Lung (tissue), 12 donors: ENCODE measurements around the gene EPN1. TPM values are rescaled to one million over a fixed set of nuclear protein-coding genes. Genes with fewer than 3 reads are reported as not detected.
A peak's percentile ranks its signal among the peaks of the same experiment; 100 is the strongest.

ENCODE experiments used
- ATAC-seq: fragments of 200-7000 bp; cut with Tn5 transposase; one replicate; pipeline ENCODE4 v1.9.1; 2020; ENCODE audit warnings: moderate number of reproducible peaks; ENCODE audit not compliant: insufficient read depth, low FRiP score
- DNase-seq, 3 donors: peaks; one replicate each; pipeline ENCODE4 v3.0.0-alpha.2; 2013 to 2017
- H3K27ac ChIP-seq, 2 donors: one replicate each; pipeline ENCODE4 v1.5.1; 2013; ENCODE audit warnings: mild to moderate bottlenecking in 2 of 2, moderate library complexity in 2 of 2, control low read depth in 1 of 2, inconsistent platforms in 1 of 2, low read depth in 1 of 2, low read length in 1 of 2
- H3K27me3 ChIP-seq, 3 donors: one replicate each; pipeline ENCODE4 v1.5.1; 2013; ENCODE audit warnings: low read length in 2 of 3; ENCODE audit not compliant: control insufficient read depth in 3 of 3, insufficient read depth in 3 of 3
- H3K36me3 ChIP-seq, 4 donors: one replicate each; pipeline ENCODE4 v1.5.1; 2013; ENCODE audit warnings: low read length in 4 of 4, mild to moderate bottlenecking in 1 of 4, moderate library complexity in 1 of 4; ENCODE audit not compliant: control insufficient read depth in 4 of 4, insufficient read depth in 4 of 4
- H3K4me1 ChIP-seq, 5 donors: one replicate each; pipeline ENCODE4 v1.5.1; 2013; ENCODE audit warnings: low read length in 5 of 5, mild to moderate bottlenecking in 2 of 5, moderate library complexity in 1 of 5; ENCODE audit not compliant: control insufficient read depth in 5 of 5, insufficient read depth in 5 of 5
- H3K4me3 ChIP-seq: one replicate; pipeline ENCODE4 v1.5.1; 2013; ENCODE audit warnings: mild to moderate bottlenecking, control low read depth, moderate library complexity
- H3K9ac ChIP-seq, 2 donors: one replicate each; pipeline ENCODE4 v1.5.1; 2013; ENCODE audit warnings: low read length in 2 of 2, control low read depth in 1 of 2; ENCODE audit not compliant: insufficient read depth in 1 of 2
- H3K9me3 ChIP-seq, 4 donors: one replicate each; pipeline ENCODE4 v1.5.1; 2013; ENCODE audit warnings: low read length in 3 of 4, mild to moderate bottlenecking in 1 of 4, moderate library complexity in 1 of 4; ENCODE audit not compliant: control insufficient read depth in 4 of 4, insufficient read depth in 3 of 4
- WGBS, 2 donors: extraction: QIAGEN DNeasy Blood & Tissue Kit; methylation state at CpG; one replicate each; pipeline ENCODE4 v1.1.7; 2013; 5-methylcytosine and 5-hydroxymethylcytosine counted together
- polyA plus RNA-seq, 2 donors: library from polyadenylated mRNA; stranded (reverse); fragments of 200-250 nt; gene quantifications; one replicate each; pipeline ENCODE4 v1.2.1, GENCODE V29; 2013
- total RNA-seq, 2 donors: library from RNA; depleted of rRNA in 1 of 2; stranded (reverse); fragments of >200 nt in 1 of 2; gene quantifications; one replicate each; pipeline ENCODE4 v1.2.1, GENCODE V29; 2014 to 2021
- TF ChIP-seq, protein P1 (sequence below): IDR thresholded peaks from 2 replicates; pipeline ENCODE4 v1.5.1; 2012; ENCODE audit warnings: mild to moderate bottlenecking; ENCODE audit errors: control extremely low read depth, extremely low read depth
- donor health status: control.
- donor health status: control.
- donor health status: Bipolar disorder and iron deficiency.
- donor health status: healthy.
- donor health status: DM: yes; HTN: yes; CAD: no.

Gene EPN1
- total and polyA plus RNA-seq, 4 donors: 84.8 to 140 (median 99.5) TPM

DNA sequence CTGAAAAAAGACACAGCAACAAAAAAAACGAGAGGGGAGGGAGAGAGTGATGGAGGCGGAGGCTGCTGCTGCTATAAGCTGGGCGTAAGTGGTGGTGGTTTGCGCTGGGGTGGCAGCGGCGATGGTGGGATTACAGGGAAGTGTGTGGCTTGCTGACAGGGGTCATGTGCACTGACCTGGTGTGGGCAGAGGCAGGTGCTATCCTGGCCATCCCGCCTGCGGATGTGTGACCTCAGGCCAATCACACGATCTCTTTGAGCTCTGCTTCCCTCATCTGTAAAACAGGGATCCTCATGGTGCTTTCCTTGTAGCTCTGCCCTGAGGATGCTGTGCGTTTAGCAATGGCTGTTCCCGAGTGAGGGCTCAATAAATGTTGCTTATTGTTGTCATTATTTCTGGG, 37.5 kb upstream of the EPN1 start:
- 82 to 89% methylated on average over 11 of the region's 11 CpGs for WGBS, 2 donors
- Histone ChIP-seq H3K27ac (no peak overlapping the region), H3K36me3 (peaks cover 0 to 3% (median under 1%) of the 10 kb centered on the region in 4 donors), H3K4me3 (no peak overlapping the region), H3K4me1 (peaks cover 5 to 27% (median 19%) of the 10 kb centered on the region in 5 donors), H3K9me3 (no peaks in the 10 kb centered on the region), H3K9ac (no peak overlapping the region), H3K27me3 (no peaks in the 10 kb centered on the region)
- ATAC-seq: no peak
- TF ChIP-seq, protein P1, sequence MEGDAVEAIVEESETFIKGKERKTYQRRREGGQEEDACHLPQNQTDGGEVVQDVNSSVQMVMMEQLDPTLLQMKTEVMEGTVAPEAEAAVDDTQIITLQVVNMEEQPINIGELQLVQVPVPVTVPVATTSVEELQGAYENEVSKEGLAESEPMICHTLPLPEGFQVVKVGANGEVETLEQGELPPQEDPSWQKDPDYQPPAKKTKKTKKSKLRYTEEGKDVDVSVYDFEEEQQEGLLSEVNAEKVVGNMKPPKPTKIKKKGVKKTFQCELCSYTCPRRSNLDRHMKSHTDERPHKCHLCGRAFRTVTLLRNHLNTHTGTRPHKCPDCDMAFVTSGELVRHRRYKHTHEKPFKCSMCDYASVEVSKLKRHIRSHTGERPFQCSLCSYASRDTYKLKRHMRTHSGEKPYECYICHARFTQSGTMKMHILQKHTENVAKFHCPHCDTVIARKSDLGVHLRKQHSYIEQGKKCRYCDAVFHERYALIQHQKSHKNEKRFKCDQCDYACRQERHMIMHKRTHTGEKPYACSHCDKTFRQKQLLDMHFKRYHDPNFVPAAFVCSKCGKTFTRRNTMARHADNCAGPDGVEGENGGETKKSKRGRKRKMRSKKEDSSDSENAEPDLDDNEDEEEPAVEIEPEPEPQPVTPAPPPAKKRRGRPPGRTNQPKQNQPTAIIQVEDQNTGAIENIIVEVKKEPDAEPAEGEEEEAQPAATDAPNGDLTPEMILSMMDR: no peak
- no peak for DNase-seq

DNA sequence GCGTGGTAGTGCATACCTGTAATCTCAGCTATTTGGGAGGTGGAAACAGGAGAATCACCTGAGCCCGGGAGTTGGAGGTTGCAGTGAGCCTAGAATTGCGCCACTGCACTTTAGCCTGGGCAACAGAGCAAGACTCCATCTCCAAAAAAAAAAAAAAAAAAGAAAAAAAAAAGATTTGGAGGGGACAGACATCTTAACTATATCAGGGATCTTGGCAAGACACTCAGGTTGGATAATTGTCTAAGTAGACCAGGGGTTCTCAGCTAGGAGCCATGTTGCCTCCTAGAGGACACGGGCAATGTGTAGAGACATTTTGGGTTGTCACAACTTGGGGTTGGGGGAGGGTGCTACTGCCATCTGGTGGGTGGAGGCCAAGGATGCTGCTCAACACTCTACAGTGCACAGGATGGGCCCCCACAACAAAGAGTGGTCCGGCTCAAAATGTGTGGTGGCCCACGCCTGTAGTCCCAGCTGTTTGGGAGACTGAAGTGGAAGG, 36.1 kb upstream of the EPN1 start:
- peak overlapping the region in 1 of 2 donors; percentile 13 for H3K27ac ChIP-seq

DNA sequence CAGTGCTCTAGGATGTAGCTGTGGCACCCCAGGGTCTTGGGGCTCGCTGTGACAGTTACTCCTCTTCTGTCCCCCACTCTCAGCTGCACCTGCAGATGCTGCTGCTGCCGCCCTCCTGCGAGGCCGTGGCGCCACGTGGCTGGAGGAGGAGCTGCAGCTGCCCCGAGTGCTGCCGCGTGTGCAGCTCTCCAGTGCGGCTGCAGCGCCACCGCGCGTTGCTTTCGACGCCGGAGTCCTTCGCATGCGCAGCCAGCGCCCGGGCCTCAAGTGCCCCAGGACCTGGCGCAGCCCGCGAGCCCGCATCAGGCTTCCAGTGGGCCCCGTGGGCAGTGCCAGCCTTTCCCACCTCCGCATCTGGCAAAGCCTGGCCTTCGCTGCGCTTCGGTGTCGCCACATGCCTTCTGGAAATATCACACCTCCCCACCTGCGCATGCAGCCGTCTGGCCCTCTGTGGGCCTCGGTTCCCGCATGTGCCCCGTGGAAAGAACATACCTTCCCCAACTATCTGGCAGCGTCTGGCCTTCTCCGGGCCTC, 34.9 kb upstream of the EPN1 start:
- Histone ChIP-seq H3K4me3 (peak overlapping the region; percentile 10), H3K27me3 (no peaks in the 10 kb centered on the region), H3K36me3 (peaks cover 0 to 9% (median 4%) of the 10 kb centered on the region in 4 donors), H3K27ac (peak overlapping the region; percentile 85 to 90), H3K9me3 (no peaks in the 10 kb centered on the region), H3K4me1 (peaks cover 18 to 41% (median 21%) of the 10 kb centered on the region in 5 donors), H3K9ac (peak overlapping the region; percentile 17 to 26)
- TF ChIP-seq, protein P1: peak; percentile 27
- WGBS, 2 donors: 20 to 28% methylated on average over 38 of the region's 38 CpGs
- DNase-seq: peak; percentile 72 to 78 (median 74)
- ATAC-seq: peak; percentile 24

More for the DNA sequence above, 36.1 kb upstream of the EPN1 start:
- Histone ChIP-seq H3K9me3 (no peaks in the 10 kb centered on the region), H3K9ac (no peak overlapping the region), H3K36me3 (peaks cover 0 to 3% (median under 1%) of the 10 kb centered on the region in 4 donors), H3K4me3 (no peak overlapping the region), H3K27me3 (no peaks in the 10 kb centered on the region), H3K4me1 (peaks cover 11 to 35% (median 21%) of the 10 kb centered on the region in 5 donors)
- 81 to 85% methylated on average over 6 of the region's 6 CpGs for WGBS, 2 donors
- ATAC-seq: no peak
- TF ChIP-seq, protein P1: no peak
- DNase-seq: peak in 1 of 3 donors; percentile 18
